ENCODE data around the gene ST6GAL1. TPM values are rescaled to one million over a fixed set of nuclear protein-coding genes. Genes with fewer than 3 reads are reported as not detected.

Gene ST6GAL1
- total and polyA plus RNA-seq, 2 of the 13 experiments (the other 11 are each of a cell fraction or from before 2014, with no cell fraction given) = 79.9 to 164 TPM

DNA sequence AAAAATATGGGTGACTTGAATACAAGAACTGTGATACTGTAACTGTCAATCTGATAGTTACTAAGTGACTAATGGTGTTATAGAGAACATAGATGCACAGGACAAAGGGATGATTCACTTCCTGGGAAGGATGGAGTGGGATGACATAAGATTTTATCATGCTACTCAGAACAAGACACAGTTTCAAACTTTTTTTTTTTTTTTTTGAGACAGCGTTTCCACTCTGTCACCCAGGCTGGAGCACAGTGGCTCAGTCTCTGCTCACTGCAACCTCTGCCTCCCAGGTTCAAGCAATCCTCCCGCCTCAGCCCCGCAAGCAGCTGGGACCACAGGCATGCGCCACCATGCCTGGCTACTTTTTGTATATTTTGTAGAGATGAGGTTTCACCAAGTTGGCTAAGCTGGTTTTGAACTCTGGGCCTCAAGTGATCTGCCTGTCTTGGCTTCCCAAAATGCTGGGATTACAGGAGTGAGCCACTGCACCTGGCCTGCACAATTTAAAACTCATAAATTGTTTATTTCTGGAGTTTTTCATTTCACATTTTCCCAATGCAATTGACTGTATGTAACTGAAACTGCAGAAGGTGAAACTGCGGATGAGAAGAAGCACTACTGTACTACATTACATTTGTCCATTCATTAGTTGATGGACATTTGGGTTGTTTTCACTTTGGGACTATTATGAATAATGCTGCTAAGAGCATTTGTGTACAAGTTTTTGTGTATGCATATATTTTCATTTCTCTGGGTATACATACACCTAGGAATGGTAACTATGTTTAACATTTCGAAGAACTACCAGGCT is 47.2 kb upstream of the ST6GAL1 start (continued):
- TF ChIP-seq ZNF446 (CRISPR knock-in tag; IDR thresholded peaks at IDR 0.05) (no peak), ATF7 (IDR thresholded peaks at IDR 0.05) (no peak), ATF7 (CRISPR knock-in tag; IDR thresholded peaks at IDR 0.05) (no peak), ZNF547 (CRISPR knock-in tag; IDR thresholded peaks at IDR 0.05) (no peak)

DNA sequence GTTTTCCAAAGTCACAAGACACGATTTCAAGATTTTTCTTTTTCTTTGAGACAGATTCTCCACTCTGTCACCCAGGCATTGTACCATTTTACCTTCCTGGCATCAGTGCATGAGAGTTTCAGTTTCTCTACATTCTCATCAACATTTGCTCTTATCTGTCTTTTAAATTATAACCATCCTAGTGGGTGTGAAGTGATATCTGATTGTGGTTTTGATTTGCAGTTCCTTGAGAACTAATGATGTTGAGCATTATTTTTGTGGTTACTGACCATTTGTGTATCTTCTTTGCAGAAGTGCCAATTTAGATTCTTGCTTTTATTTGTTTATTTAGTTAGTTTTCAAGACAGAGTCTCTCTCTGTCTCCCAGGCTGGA is 46.7 kb upstream of the ST6GAL1 start:
- Histone ChIP-seq H3K4me3 (replicated peaks in 1 of 3; ENCODE audit: insufficient read depth in 1 of 3, low read depth in 2 of 3, low read length in 3 of 3) (no peak overlapping the region), H3K27ac (ENCODE audit: extremely low read length, insufficient read depth, low read length) (no peak overlapping the region), H4K20me1 (ENCODE audit: insufficient read depth, low read length) (no peaks in the 10 kb centered on the region), H3K9me3 (ENCODE audit: low read length) (no peaks in the 10 kb centered on the region), H3K4me2 (ENCODE audit: low read depth, low read length) (no peak overlapping the region), H2AFZ (ENCODE audit: low read length) (no peak overlapping the region), H3K4me1 (ENCODE audit: insufficient read depth, low read length) (peaks cover 10% of the 10 kb centered on the region; the same call in 1 of the 2 replicates), H3K9ac (ENCODE audit: insufficient read depth, low read depth, low read length) (no peak overlapping the region), H3K27me3 (ENCODE audit: control insufficient read depth in 1 of 2, insufficient read depth in 2 of 2, low read length in 2 of 2) (peaks cover 2 to 6% of the 10 kb centered on the region in 2 experiments; a peak in 1 of 5 replicates), H3K36me3 (replicated peaks in 1 of 2; ENCODE audit: control insufficient read depth in 1 of 2, insufficient read depth in 2 of 2, low read length in 2 of 2) (no peaks in the 10 kb centered on the region), H3K79me2 (ENCODE audit: insufficient read depth, low read length) (no peaks in the 10 kb centered on the region)
- no peak for DNase-seq (ENCODE audit: low spot score)
- no TSS peak for BruUV-seq (replicated peaks)
- ChIA-PET POLR2A (no interaction called here), CTCF (ENCODE audit: low intra/inter-chr PET ratio, low total read pairs) (no interaction called here)
- in situ Hi-C loops (cut with HindIII; ENCODE audit: extremely low pct_ligation_motif_present, low pct_unique_long_range_greater_than_20kb) = no loop called here
- WGBS (ENCODE audit: low lambda C conversion rate) = 73% methylated on average over 1 of the region's 1 CpG
- no peak for FAIRE-seq
- no peak for ATAC-seq
- intact Hi-C loops (cut with micrococcal nuclease; ENCODE audit: unreplicated experiment) = no loop called here
- TF ChIP-seq CCDC6 (CRISPR knock-in tag; IDR thresholded peaks at IDR 0.05) = no peak
- TF ChIP-seq ZNF678 (CRISPR knock-in tag; IDR thresholded peaks at IDR 0.05) = no peak
- no peak for TF ChIP-seq ZNF7 (CRISPR knock-in tag; IDR thresholded peaks at IDR 0.05)
- TF ChIP-seq EED (CRISPR knock-in tag; IDR thresholded peaks at IDR 0.05) = no peak
- no peak for TF ChIP-seq MXD4 (CRISPR knock-in tag; IDR thresholded peaks at IDR 0.05)
- no peak for TF ChIP-seq ZNF12 (CRISPR knock-in tag; IDR thresholded peaks at IDR 0.05)
- no peak for TF ChIP-seq ZNF101 (CRISPR knock-in tag; IDR thresholded peaks at IDR 0.05; ENCODE audit: borderline replicate concordance, low read depth)
- no peak for TF ChIP-seq NCOA1 (CRISPR knock-in tag; IDR thresholded peaks at IDR 0.05)
- TF ChIP-seq, protein P1, sequence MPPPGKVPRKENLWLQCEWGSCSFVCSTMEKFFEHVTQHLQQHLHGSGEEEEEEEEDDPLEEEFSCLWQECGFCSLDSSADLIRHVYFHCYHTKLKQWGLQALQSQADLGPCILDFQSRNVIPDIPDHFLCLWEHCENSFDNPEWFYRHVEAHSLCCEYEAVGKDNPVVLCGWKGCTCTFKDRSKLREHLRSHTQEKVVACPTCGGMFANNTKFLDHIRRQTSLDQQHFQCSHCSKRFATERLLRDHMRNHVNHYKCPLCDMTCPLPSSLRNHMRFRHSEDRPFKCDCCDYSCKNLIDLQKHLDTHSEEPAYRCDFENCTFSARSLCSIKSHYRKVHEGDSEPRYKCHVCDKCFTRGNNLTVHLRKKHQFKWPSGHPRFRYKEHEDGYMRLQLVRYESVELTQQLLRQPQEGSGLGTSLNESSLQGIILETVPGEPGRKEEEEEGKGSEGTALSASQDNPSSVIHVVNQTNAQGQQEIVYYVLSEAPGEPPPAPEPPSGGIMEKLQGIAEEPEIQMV (CRISPR knock-in tag; IDR thresholded peaks at IDR 0.05; ENCODE audit: low read depth) = no peak
- TF ChIP-seq MED13 (CRISPR knock-in tag; IDR thresholded peaks at IDR 0.05) = no peak
- TF ChIP-seq, protein P2, sequence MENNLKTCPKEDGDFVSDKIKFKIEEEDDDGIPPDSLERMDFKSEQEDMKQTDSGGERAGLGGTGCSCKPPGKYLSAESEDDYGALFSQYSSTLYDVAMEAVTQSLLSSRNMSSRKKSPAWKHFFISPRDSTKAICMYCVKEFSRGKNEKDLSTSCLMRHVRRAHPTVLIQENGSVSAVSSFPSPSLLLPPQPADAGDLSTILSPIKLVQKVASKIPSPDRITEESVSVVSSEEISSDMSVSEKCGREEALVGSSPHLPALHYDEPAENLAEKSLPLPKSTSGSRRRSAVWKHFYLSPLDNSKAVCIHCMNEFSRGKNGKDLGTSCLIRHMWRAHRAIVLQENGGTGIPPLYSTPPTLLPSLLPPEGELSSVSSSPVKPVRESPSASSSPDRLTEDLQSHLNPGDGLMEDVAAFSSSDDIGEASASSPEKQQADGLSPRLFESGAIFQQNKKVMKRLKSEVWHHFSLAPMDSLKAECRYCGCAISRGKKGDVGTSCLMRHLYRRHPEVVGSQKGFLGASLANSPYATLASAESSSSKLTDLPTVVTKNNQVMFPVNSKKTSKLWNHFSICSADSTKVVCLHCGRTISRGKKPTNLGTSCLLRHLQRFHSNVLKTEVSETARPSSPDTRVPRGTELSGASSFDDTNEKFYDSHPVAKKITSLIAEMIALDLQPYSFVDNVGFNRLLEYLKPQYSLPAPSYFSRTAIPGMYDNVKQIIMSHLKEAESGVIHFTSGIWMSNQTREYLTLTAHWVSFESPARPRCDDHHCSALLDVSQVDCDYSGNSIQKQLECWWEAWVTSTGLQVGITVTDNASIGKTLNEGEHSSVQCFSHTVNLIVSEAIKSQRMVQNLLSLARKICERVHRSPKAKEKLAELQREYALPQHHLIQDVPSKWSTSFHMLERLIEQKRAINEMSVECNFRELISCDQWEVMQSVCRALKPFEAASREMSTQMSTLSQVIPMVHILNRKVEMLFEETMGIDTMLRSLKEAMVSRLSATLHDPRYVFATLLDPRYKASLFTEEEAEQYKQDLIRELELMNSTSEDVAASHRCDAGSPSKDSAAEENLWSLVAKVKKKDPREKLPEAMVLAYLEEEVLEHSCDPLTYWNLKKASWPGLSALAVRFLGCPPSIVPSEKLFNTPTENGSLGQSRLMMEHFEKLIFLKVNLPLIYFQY (CRISPR knock-in tag; IDR thresholded peaks at IDR 0.05; ENCODE audit: borderline replicate concordance) = no peak
- no peak for TF ChIP-seq ZSCAN31 (CRISPR knock-in tag; IDR thresholded peaks at IDR 0.05; ENCODE audit: low read depth)
- TF ChIP-seq, protein P3, sequence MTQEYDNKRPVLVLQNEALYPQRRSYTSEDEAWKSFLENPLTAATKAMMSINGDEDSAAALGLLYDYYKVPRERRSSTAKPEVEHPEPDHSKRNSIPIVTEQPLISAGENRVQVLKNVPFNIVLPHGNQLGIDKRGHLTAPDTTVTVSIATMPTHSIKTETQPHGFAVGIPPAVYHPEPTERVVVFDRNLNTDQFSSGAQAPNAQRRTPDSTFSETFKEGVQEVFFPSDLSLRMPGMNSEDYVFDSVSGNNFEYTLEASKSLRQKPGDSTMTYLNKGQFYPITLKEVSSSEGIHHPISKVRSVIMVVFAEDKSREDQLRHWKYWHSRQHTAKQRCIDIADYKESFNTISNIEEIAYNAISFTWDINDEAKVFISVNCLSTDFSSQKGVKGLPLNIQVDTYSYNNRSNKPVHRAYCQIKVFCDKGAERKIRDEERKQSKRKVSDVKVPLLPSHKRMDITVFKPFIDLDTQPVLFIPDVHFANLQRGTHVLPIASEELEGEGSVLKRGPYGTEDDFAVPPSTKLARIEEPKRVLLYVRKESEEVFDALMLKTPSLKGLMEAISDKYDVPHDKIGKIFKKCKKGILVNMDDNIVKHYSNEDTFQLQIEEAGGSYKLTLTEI (CRISPR knock-in tag; conservative IDR thresholded peaks at IDR 0.05) = no peak

All from HepG2 (cell line).